K562 (cell line): ENCODE results near the gene QPCT. TPM values are rescaled to one million over a fixed set of nuclear protein-coding genes. Genes with fewer than 3 reads are reported as not detected.

Experiments
- ATAC-seq: fragments of 200-7000 bp; cut with Tn5 transposase; 3 replicates; pipeline ENCODE4 v1.9.1; 2020; ENCODE audit warnings: moderate library complexity
- BruUV-seq: library from RNA; stranded (reverse); fragments of 400-500 nt; replicated peaks from 2 replicates; lab custom pipeline; 2021; lab: Mats Ljungman, UMichigan
- CTCF ChIA-PET: fragments of 300-600 bp; formaldehyde crosslinking; extraction: SDS; loops from one replicate; lab custom pipeline; 2021; ENCODE audit warnings: low intra/inter-chr PET ratio; lab: Yijun Ruan, JAX
- POLR2A ChIA-PET: fragments of 300-600, 350-650 bp; sonication (Branson Sonifier 250); formaldehyde crosslinking; extraction: SDS; loops from one replicate; lab custom pipeline; 2021; ENCODE audit warnings: antibody characterized with exemption, inconsistent platforms; lab: Yijun Ruan, JAX
- DNase-seq, 4 experiments: peaks; one replicate each; pipeline versions ENCODE4 v3.0.0 to v3.0.0-alpha.2; 2011 to 2018; ENCODE audit warnings: low spot score in 3 of 4, mixed read lengths in 3 of 4; ENCODE audit errors: extremely low read depth in 1 of 4
- FAIRE-seq: peaks from 2 replicates; lab custom pipeline; 2011; peaks lifted over from hg19 to GRCh38; lab: Jason Lieb, UNC
- H2AFZ ChIP-seq: 2 replicates; pipeline ENCODE4 v1.6.0; 2011; ENCODE audit warnings: low read depth, low read length, control low read depth, inconsistent platforms
- H3K27ac ChIP-seq: fragments of 200-600 bp; 3 replicates; pipeline ENCODE4 v1.8.0; 2011; ENCODE audit warnings: low read depth, mild to moderate bottlenecking, control low read depth, inconsistent platforms, low read length, moderate library complexity, mixed read lengths; ENCODE audit errors: extremely low read depth
- H3K27me3 ChIP-seq, 2 experiments: fragments of 300-600 bp in 1 of 2; 2 replicates in 1 of 2; 3 replicates in 1 of 2; pipeline versions ENCODE4 v1.6.0 to v1.8.0; 2011; ENCODE audit warnings: inconsistent platforms in 2 of 2, low read length in 2 of 2, mild to moderate bottlenecking in 1 of 2, mixed read lengths in 1 of 2, moderate library complexity in 1 of 2; ENCODE audit not compliant: control insufficient read depth in 2 of 2, insufficient read depth in 2 of 2
- H3K36me3 ChIP-seq: fragments of 300-600 bp; 3 replicates; pipeline ENCODE4 v1.8.0; 2011; ENCODE audit warnings: mild to moderate bottlenecking, low read length, inconsistent platforms; ENCODE audit not compliant: control insufficient read depth, insufficient read depth
- H3K4me1 ChIP-seq, 2 experiments: fragments of 200-600 bp in 1 of 2; replicated peaks in 1 of 2; 2 replicates in 1 of 2; 3 replicates in 1 of 2; pipeline versions ENCODE4 v1.5.1 to v1.8.0; 2011; ENCODE audit warnings: inconsistent platforms in 2 of 2, low read length in 2 of 2, mild to moderate bottlenecking in 1 of 2, mixed read lengths in 1 of 2, moderate library complexity in 1 of 2; ENCODE audit not compliant: control insufficient read depth in 2 of 2, insufficient read depth in 2 of 2
- H3K4me2 ChIP-seq: 2 replicates; pipeline ENCODE4 v1.6.1; 2011; ENCODE audit warnings: low read length, control low read depth, inconsistent platforms, mixed read lengths; ENCODE audit not compliant: insufficient read depth
- H3K4me3 ChIP-seq: fragments of 200-600 bp; sonication (generic), shearing (Covaris generic); 2 replicates; pipeline ENCODE4 v1.5.1; 2016; ENCODE audit warnings: control low read depth, inconsistent platforms
- H3K79me2 ChIP-seq: fragments of 200-600 bp; 3 replicates; pipeline ENCODE4 v1.8.0; 2011; ENCODE audit warnings: low read length, inconsistent platforms; ENCODE audit not compliant: control insufficient read depth, insufficient read depth
- H3K9ac ChIP-seq, 2 experiments: 2 replicates each; pipeline versions ENCODE4 v1.6.0 to v1.6.1; 2011; ENCODE audit warnings: low read depth in 2 of 2, low read length in 2 of 2, control low read depth in 1 of 2, inconsistent platforms in 1 of 2, mild to moderate bottlenecking in 1 of 2, mixed read lengths in 1 of 2; ENCODE audit not compliant: insufficient read depth in 1 of 2
- H3K9me1 ChIP-seq: one replicate; pipeline ENCODE4 v1.6.0; 2011; ENCODE audit warnings: inconsistent platforms, mild to moderate bottlenecking, low read length, moderate library complexity; ENCODE audit not compliant: control insufficient read depth, insufficient read depth
- H3K9me3 ChIP-seq: replicated peaks from 2 replicates; pipeline ENCODE4 v1.5.1; 2011; ENCODE audit warnings: low read depth, low read length, inconsistent platforms; ENCODE audit not compliant: control insufficient read depth, insufficient read depth
- H4K20me1 ChIP-seq: replicated peaks from 2 replicates; pipeline ENCODE4 v1.6.1; 2011; ENCODE audit warnings: low read length, inconsistent platforms, mixed read lengths; ENCODE audit not compliant: control insufficient read depth, insufficient read depth
- BRF1 ChIP-seq: IDR thresholded peaks from 3 replicates; pipeline ENCODE4 v1.6.1; 2011; ENCODE audit warnings: borderline replicate concordance, mild to moderate bottlenecking; ENCODE audit not compliant: insufficient read length; ENCODE audit errors: extremely low read depth
- CBX1 ChIP-seq: sonication (generic); IDR thresholded peaks from 2 replicates; pipeline ENCODE4 v1.6.1; 2016; ENCODE audit warnings: antibody characterized with exemption, low read depth, mild to moderate bottlenecking
- DIDO1 ChIP-seq: fragments of 450-650 bp; IDR thresholded peaks from 2 replicates; pipeline ENCODE4 v1.6.1; 2016; ENCODE audit warnings: low read depth, missing biosample characterization, missing genetic modification characterization
- ETV1 ChIP-seq: fragments of 450-650 bp; conservative IDR thresholded peaks from 2 replicates; pipeline ENCODE4 v1.6.1; 2016; ENCODE audit warnings: missing genetic modification characterization, control low read depth, low read depth, missing compliant biosample characterization
- ETV6 ChIP-seq, 3 experiments: fragments of 150-350 bp in 1 of 3; sonication (generic) in 1 of 3; formaldehyde crosslinking in 1 of 3; IDR thresholded peaks; 2 replicates each; pipeline versions ENCODE4 v1.6.1 to v1.8.0; 2014 to 2022; ENCODE audit warnings: borderline replicate concordance in 2 of 3, low read depth in 2 of 3, antibody characterized with exemption in 1 of 3, low read length in 1 of 3, mild to moderate bottlenecking in 1 of 3, missing genetic modification reagents in 1 of 3
- NFIC ChIP-seq: fragments of 450-650 bp; IDR thresholded peaks from 2 replicates; pipeline ENCODE4 v1.6.1; 2017; ENCODE audit warnings: mild to moderate bottlenecking, inconsistent platforms
- PTBP1 ChIP-seq: fragments of 200-400 bp; formaldehyde crosslinking; IDR thresholded peaks from 2 replicates; pipeline ENCODE4 v1.6.1; 2017; ENCODE audit warnings: low read depth, low read length
- SRSF9 ChIP-seq: fragments of 200-400 bp; formaldehyde crosslinking; IDR thresholded peaks from 2 replicates; pipeline ENCODE4 v1.6.1; 2017; ENCODE audit warnings: low read depth, low read length, borderline replicate concordance
- U2AF1 ChIP-seq: fragments of 200-400 bp; formaldehyde crosslinking; optimal IDR thresholded peaks from 2 replicates; pipeline ENCODE3; 2017; ENCODE audit warnings: mild to moderate bottlenecking, low read depth, low read length, moderate library complexity
- ZNF584 ChIP-seq: fragments of 200-800 bp; sonication (Bioruptor generic); IDR thresholded peaks from 2 replicates; pipeline ENCODE4 v1.6.1; 2016; ENCODE audit warnings: low read depth, mild to moderate bottlenecking, missing genetic modification characterization, missing compliant biosample characterization
- WGBS: fragments of 100-300 bp; shearing (Covaris generic); methylation state at CpG from one replicate; pipeline ENCODE4 v1.1.6; 2016; ENCODE audit warnings: low coverage, mixed read lengths; ENCODE audit not compliant: insufficient coverage; ENCODE audit errors: missing lambda C conversion rate; 5-methylcytosine and 5-hydroxymethylcytosine counted together
- in situ Hi-C: fragments of 300-500 bp; cut with MboI; formaldehyde crosslinking; loops from 4 replicates; pipeline ENCODE4 v1.15.0; 2018; ENCODE audit warnings: inconsistent platforms, mixed read lengths
- intact Hi-C: fragments of 100-400 bp; cut with micrococcal nuclease; formaldehyde crosslinking; loops from 2 replicates; pipeline ENCODE4 v1.14.2; 2022
- polyA plus RNA-seq, 8 experiments: library from polyadenylated mRNA; depleted of rRNA in 4 of 8; stranded (reverse) in 5 of 8; unstranded in 3 of 8; fragments of >200 nt; fragmentation: Nextera tagmentation in 2 of 8; fragmentation: Illumina TruSeq in 1 of 8; extraction: Ambion mirVana in 2 of 8; extraction: Trizol in 1 of 8; gene quantifications; 2 replicates each; pipeline versions ENCODE4 v1.2.1 to v1.2.3, GENCODE V29; 2011 to 2014; ENCODE audit warnings: inconsistent platforms in 1 of 8, missing spikeins in 1 of 8
- total RNA-seq, 7 experiments: library from RNA; depleted of rRNA in 6 of 7; stranded (reverse); fragments of >200 nt in 6 of 7; fragmentation: Illumina TruSeq in 2 of 7; extraction: Trizol in 2 of 7; gene quantifications; 2 replicates each; pipeline versions ENCODE4 v1.2.1 to v1.2.3, GENCODE V29; 2011 to 2021; ENCODE audit warnings: low replicate concordance in 1 of 7
- TF ChIP-seq, protein P1 (sequence below): IDR thresholded peaks from 2 replicates; pipeline ENCODE4 v1.6.1; 2016; ENCODE audit warnings: missing genetic modification characterization, missing compliant biosample characterization
- TF ChIP-seq, protein P2 (sequence below): fragments of 250-450 bp; sonication (Bioruptor Pico); IDR thresholded peaks from 2 replicates; pipeline ENCODE4 v1.9.0; 2021; ENCODE audit warnings: mild to moderate bottlenecking
- TF ChIP-seq, protein P3 (sequence below), 2 experiments: fragments of 250-450 bp in 1 of 2; fragments of 450-650 bp in 1 of 2; sonication (Bioruptor Pico) in 1 of 2; IDR thresholded peaks; 2 replicates each; pipeline versions ENCODE4 v1.6.1 to v1.8.0; 2016 to 2021; ENCODE audit warnings: mild to moderate bottlenecking in 2 of 2, moderate library complexity in 2 of 2, missing compliant biosample characterization in 1 of 2, missing genetic modification characterization in 1 of 2
- TF ChIP-seq, protein P4 (sequence below): fragments of 450-650 bp; formaldehyde crosslinking; IDR thresholded peaks from 2 replicates; pipeline ENCODE4 v1.4.0; 2022; ENCODE audit warnings: mild to moderate bottlenecking, moderate library complexity
- TF ChIP-seq, protein P5 (sequence below): fragments of 250-450 bp; sonication (Bioruptor Pico); IDR thresholded peaks from 2 replicates; pipeline ENCODE4 v1.5.0; 2021; ENCODE audit warnings: mild to moderate bottlenecking, moderate library complexity

The QPCT gene
- total and polyA plus RNA-seq, 9 of the 15 experiments (the other 6 are each of a cell fraction or from before 2014, with no cell fraction given) = 0.07 TPM; not detected in 8

DNA sequence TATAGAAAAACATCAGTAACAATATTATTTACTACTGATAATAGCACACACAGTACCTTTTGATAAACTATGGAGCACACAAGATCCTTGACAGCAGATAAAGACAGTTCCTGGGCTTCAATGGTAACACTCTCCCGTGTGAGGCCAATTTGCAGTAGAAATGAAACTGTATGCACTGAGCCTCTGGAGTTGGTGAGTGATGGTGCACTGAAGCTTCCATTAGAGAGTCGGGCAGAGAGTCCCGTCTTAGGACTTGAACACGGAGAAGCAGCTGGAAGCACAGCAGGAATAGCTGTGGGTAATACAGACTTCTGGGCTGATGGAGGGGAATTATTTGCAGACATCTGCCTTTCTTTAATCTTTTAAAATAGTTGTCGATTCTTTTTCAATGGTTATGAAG lies 28.2 kb upstream of the QPCT start:
- DNase-seq (no peak), ATAC-seq (peak; percentile 37; the same call in 1 of the 3 replicates), FAIRE-seq (no peak)
- Histone ChIP-seq H3K27me3 (no peaks in the 10 kb centered on the region), H4K20me1 (no peaks in the 10 kb centered on the region), H3K9ac (no peak overlapping the region), H3K9me3 (no peaks in the 10 kb centered on the region), H3K79me2 (peaks cover 19% of the 10 kb centered on the region; the same call in 2 of the 3 replicates), H3K4me1 (no peaks in the 10 kb centered on the region; a peak in 1 of 5 replicates), H3K36me3 (peaks cover 6% of the 10 kb centered on the region; the same call in 2 of the 3 replicates), H2AFZ (no peak overlapping the region), H3K9me1 (no peaks in the 10 kb centered on the region), H3K27ac (no peak overlapping the region), H3K4me3 (no peak overlapping the region), H3K4me2 (no peak overlapping the region)
- 73% methylated on average over 5 of the region's 5 CpGs for WGBS
- intact Hi-C loops (no loop called here), in situ Hi-C loops (no loop called here)
- ChIA-PET POLR2A (interaction anchor here (0.5 to 1.8 kb wide), 4 partner anchors 9 to 151 kb away, joined by 3 to 5 read pairs (median 3); no protein-coding TSS in a partner anchor), CTCF (no interaction called here)
- no TSS peak for BruUV-seq
- TF ChIP-seq ETV1 (tag) = no peak
- TF ChIP-seq, protein P1, sequence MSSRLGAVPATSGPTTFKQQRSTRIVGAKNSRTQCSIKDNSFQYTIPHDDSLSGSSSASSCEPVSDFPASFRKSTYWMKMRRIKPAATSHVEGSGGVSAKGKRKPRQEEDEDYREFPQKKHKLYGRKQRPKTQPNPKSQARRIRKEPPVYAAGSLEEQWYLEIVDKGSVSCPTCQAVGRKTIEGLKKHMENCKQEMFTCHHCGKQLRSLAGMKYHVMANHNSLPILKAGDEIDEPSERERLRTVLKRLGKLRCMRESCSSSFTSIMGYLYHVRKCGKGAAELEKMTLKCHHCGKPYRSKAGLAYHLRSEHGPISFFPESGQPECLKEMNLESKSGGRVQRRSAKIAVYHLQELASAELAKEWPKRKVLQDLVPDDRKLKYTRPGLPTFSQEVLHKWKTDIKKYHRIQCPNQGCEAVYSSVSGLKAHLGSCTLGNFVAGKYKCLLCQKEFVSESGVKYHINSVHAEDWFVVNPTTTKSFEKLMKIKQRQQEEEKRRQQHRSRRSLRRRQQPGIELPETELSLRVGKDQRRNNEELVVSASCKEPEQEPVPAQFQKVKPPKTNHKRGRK (tag) = no peak
- no peak for TF ChIP-seq U2AF1
- no peak for TF ChIP-seq CBX1
- no peak for TF ChIP-seq SRSF9
- TF ChIP-seq ETV6 (IDR thresholded peaks at IDR 0.05; ENCODE audit: borderline replicate concordance in 1 of 2, low read depth in 2 of 2, low read length in 1 of 2) = no peak
- no peak for TF ChIP-seq ETV6 (CRISPR knock-in tag; IDR thresholded peaks at IDR 0.05; ENCODE audit: borderline replicate concordance)
- TF ChIP-seq, protein P2, sequence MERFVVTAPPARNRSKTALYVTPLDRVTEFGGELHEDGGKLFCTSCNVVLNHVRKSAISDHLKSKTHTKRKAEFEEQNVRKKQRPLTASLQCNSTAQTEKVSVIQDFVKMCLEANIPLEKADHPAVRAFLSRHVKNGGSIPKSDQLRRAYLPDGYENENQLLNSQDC (CRISPR knock-in tag) = no peak
- TF ChIP-seq NFIC = no peak
- TF ChIP-seq, protein P3, sequence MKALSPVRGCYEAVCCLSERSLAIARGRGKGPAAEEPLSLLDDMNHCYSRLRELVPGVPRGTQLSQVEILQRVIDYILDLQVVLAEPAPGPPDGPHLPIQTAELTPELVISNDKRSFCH (CRISPR knock-in tag; IDR thresholded peaks at IDR 0.05) = no peak
- TF ChIP-seq, protein P3 (tag; IDR thresholded peaks at IDR 0.05) = no peak
- TF ChIP-seq BRF1 = no peak
- TF ChIP-seq, protein P4, sequence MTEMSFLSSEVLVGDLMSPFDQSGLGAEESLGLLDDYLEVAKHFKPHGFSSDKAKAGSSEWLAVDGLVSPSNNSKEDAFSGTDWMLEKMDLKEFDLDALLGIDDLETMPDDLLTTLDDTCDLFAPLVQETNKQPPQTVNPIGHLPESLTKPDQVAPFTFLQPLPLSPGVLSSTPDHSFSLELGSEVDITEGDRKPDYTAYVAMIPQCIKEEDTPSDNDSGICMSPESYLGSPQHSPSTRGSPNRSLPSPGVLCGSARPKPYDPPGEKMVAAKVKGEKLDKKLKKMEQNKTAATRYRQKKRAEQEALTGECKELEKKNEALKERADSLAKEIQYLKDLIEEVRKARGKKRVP (CRISPR knock-in tag) = no peak
- TF ChIP-seq, protein P5, sequence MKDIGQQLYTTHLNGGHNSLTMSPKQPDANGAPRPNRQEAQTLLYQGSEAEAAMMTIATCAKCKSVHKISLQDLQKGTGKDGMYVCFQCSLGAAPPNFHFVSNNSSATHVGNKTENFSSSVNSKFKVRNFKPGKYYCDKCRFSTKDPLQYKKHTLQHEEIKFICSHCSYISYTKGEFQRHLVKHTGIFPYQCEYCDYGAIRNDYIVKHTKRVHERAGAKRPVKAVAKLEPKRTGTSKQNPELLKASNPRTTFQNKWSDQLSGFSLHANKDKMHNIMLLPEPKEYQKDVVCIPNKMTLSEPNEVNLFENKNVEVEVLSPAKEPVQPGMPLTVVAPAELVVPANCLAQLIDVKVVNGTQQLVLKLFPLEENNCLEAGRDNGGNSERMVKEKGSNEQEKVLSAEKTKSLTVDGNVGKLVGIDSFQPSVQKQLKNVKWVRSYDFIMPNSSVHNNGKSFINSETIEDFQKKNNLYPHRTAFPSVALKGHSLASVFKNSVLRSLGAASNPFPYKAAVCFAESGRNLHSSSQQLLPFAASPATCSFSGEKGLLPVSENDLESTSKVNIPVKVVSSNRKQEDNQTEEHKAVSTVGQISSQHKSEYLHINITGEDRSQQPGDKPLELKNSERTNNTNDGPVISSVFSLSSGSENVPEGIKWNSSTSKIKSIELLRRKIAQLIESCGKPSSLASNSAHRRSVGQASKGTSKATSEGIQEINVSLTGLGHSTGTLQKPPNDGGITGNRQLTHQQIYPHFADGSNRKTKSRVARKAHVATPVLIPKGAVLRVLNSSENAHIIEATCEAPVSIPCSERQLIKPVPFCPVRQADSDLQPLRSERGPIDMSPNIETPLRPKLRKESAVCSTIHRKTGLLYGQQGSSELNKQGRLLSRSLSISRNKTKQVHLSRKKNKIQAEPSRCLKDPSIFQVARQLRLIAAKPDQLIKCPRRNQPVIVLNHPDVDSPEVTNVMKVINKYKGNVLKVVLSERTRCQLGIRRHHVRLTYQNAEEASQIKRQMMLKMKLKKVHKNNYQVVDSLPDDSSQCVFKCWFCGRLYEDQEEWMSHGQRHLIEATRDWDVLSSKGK (CRISPR knock-in tag) = no peak
- TF ChIP-seq PTBP1 = no peak
- TF ChIP-seq ZNF584 (CRISPR knock-in tag) = no peak
- TF ChIP-seq DIDO1 (tag) = no peak
